GM21786 (cell line): ENCODE data around the gene GRB10.

Source experiments
- ATAC-seq: cut with Tn5 transposase; IDR thresholded peaks from one replicate; pipeline ENCODE4 v1.9.1; 2021; ENCODE audit not compliant: unreplicated experiment

Gene GRB10

GRCh38 chr7:50641442-50642405 is 141.0 kb downstream of the GRB10 start:
- no peak for ATAC-seq

- ATAC-seq = no peak
Observed at GRCh38 chr7:50640779-50641178, 141.9 kb downstream of the GRB10 start.

- no peak for ATAC-seq
Observed at GRCh38 chr7:50640256-50640655, 142.4 kb downstream of the GRB10 start.

GRCh38 chr7:50637725-50638643 is 144.7 kb downstream of the GRB10 start:
- no peak for ATAC-seq

GRCh38 chr7:50634378-50634777 is 148.3 kb downstream of the GRB10 start:
- ATAC-seq = no peak

- no peak for ATAC-seq
Observed at GRCh38 chr7:50633414-50633710, 149.3 kb downstream of the GRB10 start.

GRCh38 chr7:50632561-50633413 is 149.9 kb downstream of the GRB10 start:
- peak; percentile 90 for ATAC-seq

- ATAC-seq = no peak
Observed at GRCh38 chr7:50631639-50632038, 151.1 kb downstream of the GRB10 start.

- no peak for ATAC-seq
Observed at GRCh38 chr7:50631100-50631499, 151.6 kb downstream of the GRB10 start.

GRCh38 chr7:50629238-50629901 is 153.3 kb downstream of the GRB10 start:
- no peak for ATAC-seq

GRCh38 chr7:50628434-50629084 is 154.1 kb downstream of the GRB10 start:
- no peak for ATAC-seq

- ATAC-seq = no peak
Observed at GRCh38 chr7:50627824-50628361, 154.8 kb downstream of the GRB10 start.

GRCh38 chr7:50626286-50626685 is 156.4 kb downstream of the GRB10 start:
- no peak for ATAC-seq

GRCh38 chr7:50625360-50625759 is 157.3 kb downstream of the GRB10 start:
- no peak for ATAC-seq

GRCh38 chr7:50622821-50623220 is 159.9 kb downstream of the GRB10 start:
- ATAC-seq = no peak

GRCh38 chr7:50621973-50622490 is 160.7 kb downstream of the GRB10 start:
- ATAC-seq = no peak

GRCh38 chr7:50621206-50621605 is 161.5 kb downstream of the GRB10 start:
- ATAC-seq = no peak

GRCh38 chr7:50620433-50620832 is 162.3 kb downstream of the GRB10 start:
- no peak for ATAC-seq

- ATAC-seq = no peak
Observed at GRCh38 chr7:50619684-50620083, 163.0 kb downstream of the GRB10 start.
